Nephron progenitor cell (in vitro differentiated cells): ENCODE measurements around the gene PSMG4.
"Not testable (repeated sequence)": the region's sequence is repeated elsewhere in the genome, so short reads cannot be mapped to it uniquely, and the experiment has no call there.

Experiments
- DNase-seq: peaks from one replicate; pipeline ENCODE4 v3.0.0; 2021
- H3K27ac Mint-ChIP-seq: 2 replicates; pipeline ENCODE4 v1.8.0; 2021; ENCODE audit warnings: mild to moderate bottlenecking, moderate library complexity, mixed read lengths
- H3K27me3 Mint-ChIP-seq: 2 replicates; pipeline ENCODE4 v1.8.0; 2021; ENCODE audit warnings: mild to moderate bottlenecking, low read depth, mixed read lengths; ENCODE audit not compliant: poor library complexity
- H3K36me3 Mint-ChIP-seq: 2 replicates; pipeline ENCODE4 v1.8.0; 2021; ENCODE audit warnings: low read depth, mixed read lengths
- H3K4me1 Mint-ChIP-seq: 2 replicates; pipeline ENCODE4 v1.8.0; 2021; ENCODE audit warnings: mixed read lengths
- H3K4me3 Mint-ChIP-seq: 2 replicates; pipeline ENCODE4 v1.8.0; 2021; ENCODE audit warnings: mild to moderate bottlenecking, moderate library complexity, mixed read lengths
- H3K9me3 Mint-ChIP-seq: 2 replicates; pipeline ENCODE4 v1.8.0; 2021; ENCODE audit warnings: mild to moderate bottlenecking, moderate library complexity, mixed read lengths
- CTCF ChIP-seq: fragments of 200-600 bp; sonication (generic); IDR thresholded peaks from 2 replicates; pipeline ENCODE4 v1.5.0; 2021; ENCODE audit warnings: antibody characterized with exemption

PSMG4 gene

GRCh38 chr6:3236005-3236404, 22.7 kb upstream of the PSMG4 start:
- Mint-ChIP-seq H3K4me1 (peaks cover 80% of the 10 kb centered on the region), H3K27me3 (peaks cover 3% of the 10 kb centered on the region), H3K36me3 (no peaks in the 10 kb centered on the region), H3K4me3 (no peak overlapping the region), H3K9me3 (no peaks in the 10 kb centered on the region), H3K27ac (no peak overlapping the region)
- no peak for TF ChIP-seq CTCF
- DNase-seq, result no peak

- no peak for TF ChIP-seq CTCF
- peaks cover 62% of the 10 kb centered on the region for H3K4me1 Mint-ChIP-seq
- DNase-seq, result no peak
Measured at GRCh38 chr6:3237761-3238662, 20.7 kb upstream of the PSMG4 start.

GRCh38 chr6:3239110-3239830, 19.5 kb upstream of the PSMG4 start:
- H3K4me3 Mint-ChIP-seq, result no peak overlapping the region
- H3K4me1 Mint-ChIP-seq, result peaks cover 49% of the 10 kb centered on the region
- TF ChIP-seq CTCF, result peak; percentile 42
- H3K27me3 Mint-ChIP-seq, result peaks cover 3% of the 10 kb centered on the region
- H3K27ac Mint-ChIP-seq, result no peak overlapping the region
- H3K36me3 Mint-ChIP-seq, result peaks cover 16% of the 10 kb centered on the region
- H3K9me3 Mint-ChIP-seq, result peaks cover 4% of the 10 kb centered on the region
- no peak for DNase-seq

More at GRCh38 chr6:3237761-3238662, 20.7 kb upstream of the PSMG4 start:
- Mint-ChIP-seq H3K4me3 (no peak overlapping the region), H3K9me3 (no peaks in the 10 kb centered on the region), H3K27me3 (peaks cover 3% of the 10 kb centered on the region), H3K36me3 (peaks cover 6% of the 10 kb centered on the region), H3K27ac (no peak overlapping the region)

GRCh38 chr6:3240595-3240994, 18.2 kb upstream of the PSMG4 start:
- no peak for DNase-seq
- Mint-ChIP-seq H3K36me3 (peaks cover 24% of the 10 kb centered on the region), H3K4me1 (peaks cover 43% of the 10 kb centered on the region), H3K9me3 (peaks cover 5% of the 10 kb centered on the region), H3K4me3 (no peak overlapping the region), H3K27ac (no peak overlapping the region), H3K27me3 (peaks cover 7% of the 10 kb centered on the region)
- TF ChIP-seq CTCF, result no peak

GRCh38 chr6:3241745-3242144, 17.0 kb upstream of the PSMG4 start:
- DNase-seq, H3K27me3 Mint-ChIP-seq, H3K9me3 Mint-ChIP-seq, H3K4me3 Mint-ChIP-seq: not testable (repeated sequence)
- Mint-ChIP-seq H3K27ac (peak overlapping the region; percentile 51), H3K4me1 (peaks cover 32% of the 10 kb centered on the region), H3K36me3 (peaks cover 29% of the 10 kb centered on the region)

GRCh38 chr6:3242768-3243167, 16.0 kb upstream of the PSMG4 start:
- Mint-ChIP-seq H3K4me1 (peaks cover 31% of the 10 kb centered on the region), H3K36me3 (peaks cover 29% of the 10 kb centered on the region), H3K27ac (no peak overlapping the region), H3K4me3 (no peak overlapping the region), H3K27me3 (peaks cover 9% of the 10 kb centered on the region), H3K9me3 (peaks cover 5% of the 10 kb centered on the region)
- no peak for DNase-seq
- no peak for TF ChIP-seq CTCF
